ENCODE data around the gene OR10A5. TPM values are rescaled to one million over a fixed set of nuclear protein-coding genes. Genes with fewer than 3 reads are reported as not detected.
"Not testable (repeated sequence)": the region's sequence is repeated elsewhere in the genome, so short reads cannot be mapped to it uniquely, and the experiment has no call there.

OR10A5 gene
- total and polyA plus RNA-seq, 2 experiments from 2014 or later: 0.37 TPM; not detected in 1

DNA sequence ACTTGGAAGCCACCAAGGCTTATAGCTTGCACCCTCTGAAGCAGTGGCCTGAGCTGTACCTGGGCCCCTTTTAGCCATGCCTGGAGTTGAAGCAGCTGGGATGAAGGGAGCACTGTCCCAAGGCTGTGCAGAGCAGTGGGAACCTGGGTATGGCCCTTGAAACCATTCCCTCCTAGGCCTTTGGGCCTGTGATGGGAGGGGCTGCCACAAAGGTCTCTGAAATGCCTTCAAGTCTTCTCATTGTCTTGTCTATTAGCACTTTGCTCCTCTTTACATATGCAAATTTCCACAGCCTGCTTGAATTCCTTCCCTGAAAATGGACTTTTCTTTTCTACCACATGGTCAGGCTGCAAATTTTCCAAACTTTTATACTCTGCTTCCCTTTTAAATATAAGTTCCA lies 44.4 kb upstream of the OR10A5 start:
- H2AFZ ChIP-seq; H3K9me2 ChIP-seq (ENCODE audit: insufficient read depth); H3K4me3 Mint-ChIP-seq; H3K4me1 Mint-ChIP-seq; H3K4me3 ChIP-seq; H3F3A ChIP-seq (replicated peaks; ENCODE audit: low read depth); H3K27me3 ChIP-seq (ENCODE audit: insufficient read depth); H4K20me1 ChIP-seq (replicated peaks; ENCODE audit: insufficient read depth); H3K4me2 ChIP-seq; H3K27me3 Mint-ChIP-seq (ENCODE audit: insufficient read depth, low read depth, poor library complexity); H3K4me1 ChIP-seq (ENCODE audit: insufficient read depth); H3K36me3 ChIP-seq (ENCODE audit: insufficient read depth); H3K79me2 ChIP-seq (replicated peaks; ENCODE audit: insufficient read depth): not testable (repeated sequence)
- peak overlapping the region; percentile 34; the same call in 1 of the 2 replicates for H3K27ac Mint-ChIP-seq
- peak overlapping the region; percentile 80 for H3K27ac ChIP-seq (ENCODE audit: low read depth)
- peaks cover 26% of the 10 kb centered on the region for H3K9me3 Mint-ChIP-seq
- H3K36me3 Mint-ChIP-seq (ENCODE audit: low read depth): peaks cover 18% of the 10 kb centered on the region
- ATAC-seq (peak; percentile 97), DNase-seq (ENCODE audit: low spot score) (peak; percentile 64)
- TF ChIP-seq NANOG (IDR thresholded peaks at IDR 0.05; ENCODE audit: borderline replicate concordance): peak; percentile 29; the same call in 1 of the 2 replicates

DNA sequence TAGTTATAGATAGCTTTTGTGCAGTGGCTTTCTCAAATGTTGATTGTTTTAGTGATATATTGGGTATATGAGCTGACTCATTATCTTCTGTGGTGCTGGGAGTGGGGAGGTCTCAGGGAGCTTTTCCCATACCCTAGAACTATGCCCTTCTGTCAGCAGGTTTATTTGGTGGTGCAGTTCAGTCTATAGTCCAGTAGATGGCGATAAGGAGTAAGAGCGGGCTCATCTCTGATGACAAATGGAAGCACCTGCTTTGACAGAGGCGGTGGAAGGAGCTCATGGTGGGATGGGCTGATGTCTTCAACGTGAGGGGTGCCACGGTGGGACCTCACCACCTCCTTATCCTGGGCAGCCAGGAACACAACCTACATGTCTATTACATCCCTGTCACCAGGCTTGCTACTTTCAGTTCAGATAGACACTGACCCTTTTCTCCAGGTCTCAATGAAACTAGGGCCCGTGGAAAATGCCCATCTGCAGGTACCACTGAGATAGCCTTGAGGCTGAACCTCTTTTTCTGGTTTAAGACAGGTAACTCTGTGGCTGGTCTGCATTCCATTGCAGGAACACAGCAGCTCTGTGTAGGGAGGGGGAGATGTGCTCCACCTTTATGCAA lies 33.0 kb upstream of the OR10A5 start:
- DNase-seq (ENCODE audit: low spot score): peak; percentile 77
- Histone ChIP-seq H3K4me3 (no peak overlapping the region), H3K4me2 (no peak overlapping the region), H3K27ac (ENCODE audit: low read depth) (no peak overlapping the region), H3K27me3 (ENCODE audit: insufficient read depth) (no peaks in the 10 kb centered on the region), H3K4me1 (ENCODE audit: insufficient read depth) (no peaks in the 10 kb centered on the region), H3F3A (replicated peaks; ENCODE audit: low read depth) (no peaks in the 10 kb centered on the region), H3K9me2 (ENCODE audit: insufficient read depth) (no peaks in the 10 kb centered on the region), H3K79me2 (replicated peaks; ENCODE audit: insufficient read depth) (no peaks in the 10 kb centered on the region), H2AFZ (no peak overlapping the region), H4K20me1 (replicated peaks; ENCODE audit: insufficient read depth) (no peaks in the 10 kb centered on the region), H3K36me3 (ENCODE audit: insufficient read depth) (no peaks in the 10 kb centered on the region)
- peaks cover under 1% of the 10 kb centered on the region; the same call in 2 of the 3 replicates for H3K36me3 Mint-ChIP-seq (ENCODE audit: low read depth)
- peaks cover under 1% of the 10 kb centered on the region; the same call in 1 of the 3 replicates for H3K9me3 Mint-ChIP-seq
- peaks cover 3% of the 10 kb centered on the region; the same call in 1 of the 3 replicates for H3K4me1 Mint-ChIP-seq
- no peak overlapping the region for H3K4me3 Mint-ChIP-seq
- H3K27me3 Mint-ChIP-seq (ENCODE audit: insufficient read depth, low read depth, poor library complexity): peaks cover 3% of the 10 kb centered on the region
- peak overlapping the region; percentile 42; the same call in 1 of the 2 replicates for H3K27ac Mint-ChIP-seq
- peak; percentile 94 for ATAC-seq
- no peak for TF ChIP-seq ZNF114 (CRISPR knock-in tag; IDR thresholded peaks at IDR 0.05)
- TF ChIP-seq POLR2AphosphoS5 (IDR thresholded peaks at IDR 0.05; ENCODE audit: low read depth): no peak
- TF ChIP-seq CTCF (conservative IDR thresholded peaks at IDR 0.05; ENCODE audit: low read depth in 2 of 2): peak; percentile 89 to 91
- TF ChIP-seq ZNF462 (CRISPR knock-in tag; IDR thresholded peaks at IDR 0.05): no peak
- no peak for TF ChIP-seq EZH2 (IDR thresholded peaks at IDR 0.05; ENCODE audit: low read depth, unreplicated experiment)
- no peak for TF ChIP-seq NANOG (IDR thresholded peaks at IDR 0.05; ENCODE audit: borderline replicate concordance)
- TF ChIP-seq, protein P1, sequence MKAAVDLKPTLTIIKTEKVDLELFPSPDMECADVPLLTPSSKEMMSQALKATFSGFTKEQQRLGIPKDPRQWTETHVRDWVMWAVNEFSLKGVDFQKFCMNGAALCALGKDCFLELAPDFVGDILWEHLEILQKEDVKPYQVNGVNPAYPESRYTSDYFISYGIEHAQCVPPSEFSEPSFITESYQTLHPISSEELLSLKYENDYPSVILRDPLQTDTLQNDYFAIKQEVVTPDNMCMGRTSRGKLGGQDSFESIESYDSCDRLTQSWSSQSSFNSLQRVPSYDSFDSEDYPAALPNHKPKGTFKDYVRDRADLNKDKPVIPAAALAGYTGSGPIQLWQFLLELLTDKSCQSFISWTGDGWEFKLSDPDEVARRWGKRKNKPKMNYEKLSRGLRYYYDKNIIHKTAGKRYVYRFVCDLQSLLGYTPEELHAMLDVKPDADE (IDR thresholded peaks at IDR 0.05): no peak
- TF ChIP-seq, protein P2, sequence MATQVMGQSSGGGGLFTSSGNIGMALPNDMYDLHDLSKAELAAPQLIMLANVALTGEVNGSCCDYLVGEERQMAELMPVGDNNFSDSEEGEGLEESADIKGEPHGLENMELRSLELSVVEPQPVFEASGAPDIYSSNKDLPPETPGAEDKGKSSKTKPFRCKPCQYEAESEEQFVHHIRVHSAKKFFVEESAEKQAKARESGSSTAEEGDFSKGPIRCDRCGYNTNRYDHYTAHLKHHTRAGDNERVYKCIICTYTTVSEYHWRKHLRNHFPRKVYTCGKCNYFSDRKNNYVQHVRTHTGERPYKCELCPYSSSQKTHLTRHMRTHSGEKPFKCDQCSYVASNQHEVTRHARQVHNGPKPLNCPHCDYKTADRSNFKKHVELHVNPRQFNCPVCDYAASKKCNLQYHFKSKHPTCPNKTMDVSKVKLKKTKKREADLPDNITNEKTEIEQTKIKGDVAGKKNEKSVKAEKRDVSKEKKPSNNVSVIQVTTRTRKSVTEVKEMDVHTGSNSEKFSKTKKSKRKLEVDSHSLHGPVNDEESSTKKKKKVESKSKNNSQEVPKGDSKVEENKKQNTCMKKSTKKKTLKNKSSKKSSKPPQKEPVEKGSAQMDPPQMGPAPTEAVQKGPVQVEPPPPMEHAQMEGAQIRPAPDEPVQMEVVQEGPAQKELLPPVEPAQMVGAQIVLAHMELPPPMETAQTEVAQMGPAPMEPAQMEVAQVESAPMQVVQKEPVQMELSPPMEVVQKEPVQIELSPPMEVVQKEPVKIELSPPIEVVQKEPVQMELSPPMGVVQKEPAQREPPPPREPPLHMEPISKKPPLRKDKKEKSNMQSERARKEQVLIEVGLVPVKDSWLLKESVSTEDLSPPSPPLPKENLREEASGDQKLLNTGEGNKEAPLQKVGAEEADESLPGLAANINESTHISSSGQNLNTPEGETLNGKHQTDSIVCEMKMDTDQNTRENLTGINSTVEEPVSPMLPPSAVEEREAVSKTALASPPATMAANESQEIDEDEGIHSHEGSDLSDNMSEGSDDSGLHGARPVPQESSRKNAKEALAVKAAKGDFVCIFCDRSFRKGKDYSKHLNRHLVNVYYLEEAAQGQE (IDR thresholded peaks at IDR 0.05; ENCODE audit: unreplicated experiment): no peak

Measured in GM23338 (cell line).